ENCODE results near the gene MYB. TPM values are rescaled to one million over a fixed set of nuclear protein-coding genes. Genes with fewer than 3 reads are reported as not detected.

Gene MYB
- total and polyA plus RNA-seq, 2 of the 4 experiments (the other 2 are of a cell fraction): 0.44 to 0.90 TPM

GRCh38 chr6:135135835-135136234, 45.3 kb upstream of the MYB start:
- no peak overlapping the region for H3K27ac ChIP-seq (ENCODE audit: insufficient read depth, low read length)
- H3K4me1 ChIP-seq (ENCODE audit: control insufficient read depth, insufficient read depth, low read length): no peaks in the 10 kb centered on the region
- DNase-seq (no peak), ATAC-seq (ENCODE audit: low read depth) (no peak)
- H3K9ac ChIP-seq (ENCODE audit: low read depth, low read length): no peak overlapping the region
- no peak overlapping the region for H3K4me2 ChIP-seq (ENCODE audit: low read depth, low read length)
- no peak overlapping the region for H3K4me3 ChIP-seq (ENCODE audit: insufficient read depth, low read depth, low read length)
- H3K4ac ChIP-seq (ENCODE audit: low read depth, low read length): no peak overlapping the region
- no peak overlapping the region for H4K8ac ChIP-seq (ENCODE audit: low read depth in 2 of 2, low read length in 2 of 2)
- no peak overlapping the region for H4K5ac ChIP-seq (ENCODE audit: low read depth, low read length)
- TF ChIP-seq CTCF (conservative IDR thresholded peaks at IDR 0.05; ENCODE audit: low read depth, low read length) (no peak), SMC3 (IDR thresholded peaks at IDR 0.05; ENCODE audit: low read depth, low read length) (no peak), RFX5 (IDR thresholded peaks at IDR 0.05; ENCODE audit: low read depth, low read length) (no peak)
- 92% methylated on average over 2 of the region's 4 CpGs; no CpG with 5 or more reads in 1 of the 2 experiments for WGBS, 2 experiments (ENCODE audit: extremely low coverage in 2 of 2, insufficient read length in 1 of 2)
- H3K27me3 ChIP-seq (ENCODE audit: control insufficient read depth, insufficient read depth, low read length): peaks cover 27% of the 10 kb centered on the region
- H3K9me3 ChIP-seq (ENCODE audit: control insufficient read depth, insufficient read depth, low read length): no peaks in the 10 kb centered on the region
- H2BK15ac ChIP-seq (ENCODE audit: low read depth, low read length): no peak overlapping the region
- no peak overlapping the region for H2BK120ac ChIP-seq (ENCODE audit: low read depth, low read length)
- no peak overlapping the region for H3K23ac ChIP-seq (ENCODE audit: low read depth, low read length)
- H2BK5ac ChIP-seq (ENCODE audit: low read depth, low read length, poor library complexity, severe bottlenecking): no peak overlapping the region
- H4K20me1 ChIP-seq (ENCODE audit: insufficient read depth, low read length): no peaks in the 10 kb centered on the region
- no peak overlapping the region for H2BK20ac ChIP-seq (ENCODE audit: low read depth, low read length)
- no peak overlapping the region for H4K91ac ChIP-seq (ENCODE audit: insufficient read depth, low read depth, low read length)
- no peaks in the 10 kb centered on the region for H3K36me3 ChIP-seq (ENCODE audit: control insufficient read depth, insufficient read depth, low read length)
- no peak overlapping the region for H3K18ac ChIP-seq (ENCODE audit: low read depth, low read length)
- ChIA-PET POLR2A (ENCODE audit: unreplicated experiment) (no interaction called here), CTCF (interaction anchor here (1.5 kb wide), 1 partner anchor 8 kb away, joined by 3 read pairs; no protein-coding TSS in a partner anchor)
- no peaks in the 10 kb centered on the region for H3K9me1 ChIP-seq (ENCODE audit: insufficient read depth, low read length)
- in situ Hi-C loops (cut with MboI; ENCODE audit: low sequenced_read_pairs): loop anchor here (10.0 kb wide), 1 partner anchor 289 kb away; no protein-coding TSS in a partner anchor
- H3K56ac ChIP-seq (ENCODE audit: extremely low read depth, insufficient read depth, low read length): no peak overlapping the region
- no peak overlapping the region for H2AK5ac ChIP-seq (ENCODE audit: low read depth, low read length)
- H2AK9ac ChIP-seq (replicated peaks; ENCODE audit: low read depth, low read length, poor library complexity): no peak overlapping the region
- no peaks in the 10 kb centered on the region for H3K79me1 ChIP-seq (ENCODE audit: low read depth in 1 of 2, low read length in 2 of 2)
- BruUV-seq (replicated peaks): no TSS peak
- H3K14ac ChIP-seq (replicated peaks; ENCODE audit: low read depth, low read length): no peak overlapping the region
- dilution Hi-C loops (cut with HindIII; ENCODE audit: low sequenced_read_pairs, unreplicated experiment): no loop called here
- H2AFZ ChIP-seq (replicated peaks; ENCODE audit: low read length, poor library complexity): no peak overlapping the region
- intact Hi-C loops (cut with micrococcal nuclease): no loop called here

Measured in IMR-90 (cell line).